ENCODE results near the gene MC1R.
"Not testable (repeated sequence)": the region's sequence is repeated elsewhere in the genome, so short reads cannot be mapped to it uniquely, and the experiment has no call there.

Gene MC1R

DNA sequence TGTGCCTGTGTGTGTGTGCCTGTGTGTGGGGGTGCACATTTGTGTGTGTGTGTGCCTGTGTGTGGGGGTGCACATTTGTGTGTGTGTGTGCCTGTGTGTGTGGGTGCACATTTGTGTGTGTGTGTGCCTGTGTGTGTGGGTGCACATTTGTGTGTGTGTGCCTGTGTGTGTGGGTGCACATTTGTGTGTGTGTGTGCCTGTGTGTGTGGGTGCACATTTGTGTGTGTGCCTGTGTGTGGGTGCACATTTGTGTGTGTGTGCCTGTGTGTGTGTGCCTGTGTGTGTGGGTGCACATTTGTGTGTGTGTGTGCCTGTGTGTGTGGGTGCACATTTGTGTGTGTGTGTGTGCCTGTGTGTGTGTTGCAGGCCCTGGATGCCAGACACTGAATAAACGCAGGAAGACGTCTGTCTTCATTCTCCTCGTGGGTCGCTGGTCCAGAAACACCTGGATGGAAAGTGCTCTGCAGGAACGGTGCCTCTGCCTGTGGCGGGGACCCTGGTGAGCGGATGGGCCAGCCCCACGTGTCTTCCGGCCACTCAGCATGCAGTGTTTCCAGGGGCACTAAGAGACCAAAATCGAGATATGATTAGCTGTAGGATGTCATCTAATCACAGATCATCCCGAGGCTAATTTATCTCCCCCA lies 3.9 kb upstream of the MC1R start:
- not testable (repeated sequence) for DNase-seq

DNA sequence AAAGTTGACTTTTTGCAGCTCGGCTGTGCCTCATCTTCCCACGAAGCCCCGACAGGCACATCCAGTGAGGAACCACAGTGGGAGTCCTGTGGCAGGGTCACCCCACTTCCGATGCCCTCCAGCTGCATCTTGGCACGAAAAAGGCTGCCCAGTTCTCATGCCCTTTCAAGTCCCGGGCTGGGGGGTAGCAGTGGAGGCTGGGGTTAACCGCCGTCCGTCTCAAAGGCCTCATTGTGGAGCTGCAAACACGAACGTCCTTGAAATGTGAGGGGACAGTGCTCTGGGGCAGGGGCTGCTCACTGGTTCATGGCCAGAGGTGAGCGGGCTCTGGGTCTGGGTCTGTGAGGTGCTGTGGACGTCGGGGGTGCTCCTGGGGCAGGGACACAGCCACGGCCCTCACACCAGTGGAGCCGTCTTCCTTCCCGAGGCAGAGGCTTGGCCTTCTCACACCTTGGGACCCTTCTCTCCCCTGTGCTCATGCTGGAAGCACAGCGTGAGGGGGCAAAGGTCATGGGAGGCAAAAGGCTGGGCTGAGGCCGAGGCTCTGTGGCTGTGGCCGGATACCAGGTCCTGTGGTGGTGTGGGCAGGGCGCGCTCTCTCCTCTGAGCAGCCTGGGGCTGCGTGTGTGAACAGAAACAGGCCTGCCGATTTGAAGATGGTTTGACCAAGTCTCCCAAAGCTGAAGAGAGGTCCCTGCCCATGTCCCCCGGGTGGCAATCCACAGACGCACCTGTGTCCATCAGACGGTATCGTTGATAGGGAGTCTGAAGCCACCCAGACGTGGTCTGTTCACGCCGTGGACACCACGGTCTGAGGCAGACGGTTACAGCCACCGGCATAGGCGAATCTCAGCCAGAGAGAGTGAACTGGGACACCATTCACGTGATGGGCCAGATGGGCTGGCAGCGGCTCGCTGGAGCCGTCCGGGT lies 3.1 kb upstream of the MC1R start:
- DNase-seq, result no peak

DNA sequence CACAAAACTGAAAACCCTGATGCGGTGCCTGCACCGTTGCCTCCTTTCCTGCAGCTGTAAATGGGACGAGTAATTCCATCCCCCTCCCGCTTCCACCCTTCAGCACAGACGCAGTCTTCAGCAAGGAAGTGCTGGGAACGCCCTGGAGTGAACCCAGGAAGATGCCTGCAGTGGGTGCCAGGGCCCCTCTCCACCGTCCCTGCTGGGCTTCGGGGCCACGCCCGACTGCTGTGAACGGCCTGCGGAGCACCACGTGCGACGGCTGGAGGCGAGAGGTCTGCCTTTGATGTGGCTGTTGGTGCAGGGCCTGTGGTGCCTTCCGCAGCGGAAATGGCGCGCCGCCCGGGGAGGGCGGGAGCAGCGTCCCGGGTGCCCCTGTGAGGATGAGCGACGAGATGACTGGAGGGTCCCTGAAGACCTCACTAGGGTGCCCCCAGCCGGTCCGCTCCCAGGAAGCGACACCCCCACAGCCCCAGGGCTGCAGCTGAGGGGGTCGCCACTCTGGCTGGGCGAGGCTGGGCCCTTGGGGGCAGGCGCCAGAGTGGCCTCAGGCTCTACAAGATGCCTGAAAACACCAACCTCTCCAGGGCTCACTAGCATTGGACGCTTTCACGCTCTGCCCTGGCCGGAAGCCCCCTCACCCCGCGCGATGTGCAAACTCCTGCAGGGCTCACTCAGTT lies 749 bp upstream of the MC1R start:
- peak; percentile 52 to 58 for DNase-seq

DNA sequence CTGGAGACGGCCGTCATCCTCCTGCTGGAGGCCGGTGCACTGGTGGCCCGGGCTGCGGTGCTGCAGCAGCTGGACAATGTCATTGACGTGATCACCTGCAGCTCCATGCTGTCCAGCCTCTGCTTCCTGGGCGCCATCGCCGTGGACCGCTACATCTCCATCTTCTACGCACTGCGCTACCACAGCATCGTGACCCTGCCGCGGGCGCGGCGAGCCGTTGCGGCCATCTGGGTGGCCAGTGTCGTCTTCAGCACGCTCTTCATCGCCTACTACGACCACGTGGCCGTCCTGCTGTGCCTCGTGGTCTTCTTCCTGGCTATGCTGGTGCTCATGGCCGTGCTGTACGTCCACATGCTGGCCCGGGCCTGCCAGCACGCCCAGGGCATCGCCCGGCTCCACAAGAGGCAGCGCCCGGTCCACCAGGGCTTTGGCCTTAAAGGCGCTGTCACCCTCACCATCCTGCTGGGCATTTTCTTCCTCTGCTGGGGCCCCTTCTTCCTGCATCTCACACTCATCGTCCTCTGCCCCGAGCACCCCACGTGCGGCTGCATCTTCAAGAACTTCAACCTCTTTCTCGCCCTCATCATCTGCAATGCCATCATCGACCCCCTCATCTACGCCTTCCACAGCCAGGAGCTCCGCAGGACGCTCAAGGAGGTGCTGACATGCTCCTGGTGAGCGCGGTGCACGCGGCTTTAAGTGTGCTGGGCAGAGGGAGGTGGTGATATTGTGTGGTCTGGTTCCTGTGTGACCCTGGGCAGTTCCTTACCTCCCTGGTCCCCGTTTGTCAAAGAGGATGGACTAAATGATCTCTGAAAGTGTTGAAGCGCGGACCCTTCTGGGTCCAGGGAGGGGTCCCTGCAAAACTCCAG lies 1.1 kb downstream of the MC1R start:
- no peak for DNase-seq

DNA sequence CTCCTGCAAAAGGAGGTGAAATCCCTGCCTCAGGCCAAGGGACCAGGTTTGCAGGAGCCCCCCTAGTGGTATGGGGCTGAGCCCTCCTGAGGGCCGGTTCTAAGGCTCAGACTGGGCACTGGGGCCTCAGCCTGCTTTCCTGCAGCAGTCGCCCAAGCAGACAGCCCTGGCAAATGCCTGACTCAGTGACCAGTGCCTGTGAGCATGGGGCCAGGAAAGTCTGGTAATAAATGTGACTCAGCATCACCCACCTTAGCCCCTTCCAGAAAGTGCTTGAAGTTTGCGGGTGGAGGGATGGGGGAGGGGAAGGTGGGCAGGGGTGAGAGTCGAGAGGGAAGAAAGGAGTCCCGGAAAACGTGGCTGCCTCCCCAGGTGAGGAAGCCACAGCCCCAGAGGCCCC lies 2.1 kb downstream of the MC1R start:
- no peak for DNase-seq

DNA sequence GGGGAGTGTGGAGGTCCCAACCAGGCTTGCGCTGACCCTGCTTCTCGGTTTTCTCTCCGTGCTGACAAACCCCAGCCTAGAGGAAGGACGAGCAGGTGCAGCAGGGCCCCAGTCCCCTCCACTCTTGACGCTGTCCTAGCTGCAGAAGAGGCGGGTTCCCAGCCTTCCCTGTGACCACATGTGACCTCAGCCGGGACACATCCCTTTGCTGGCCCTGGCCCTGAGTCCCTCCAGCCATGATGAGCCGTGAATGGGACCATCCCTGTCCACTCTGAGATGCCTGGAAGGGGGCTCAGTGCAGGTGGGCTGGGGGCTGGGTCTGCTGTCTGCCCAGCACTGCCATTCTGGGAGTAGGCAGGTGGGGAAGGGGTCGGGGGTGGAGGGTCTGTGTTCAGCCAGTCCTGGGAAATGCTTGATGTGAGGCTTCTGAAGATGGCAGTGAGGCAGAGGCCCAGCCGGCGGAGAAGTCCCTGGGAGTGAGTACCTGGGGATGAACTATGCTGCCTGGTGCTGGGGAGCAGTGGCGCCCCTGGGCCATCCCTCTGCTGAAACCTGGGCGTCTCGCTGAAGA lies 2.6 kb downstream of the MC1R start:
- DNase-seq, result no peak

DNA sequence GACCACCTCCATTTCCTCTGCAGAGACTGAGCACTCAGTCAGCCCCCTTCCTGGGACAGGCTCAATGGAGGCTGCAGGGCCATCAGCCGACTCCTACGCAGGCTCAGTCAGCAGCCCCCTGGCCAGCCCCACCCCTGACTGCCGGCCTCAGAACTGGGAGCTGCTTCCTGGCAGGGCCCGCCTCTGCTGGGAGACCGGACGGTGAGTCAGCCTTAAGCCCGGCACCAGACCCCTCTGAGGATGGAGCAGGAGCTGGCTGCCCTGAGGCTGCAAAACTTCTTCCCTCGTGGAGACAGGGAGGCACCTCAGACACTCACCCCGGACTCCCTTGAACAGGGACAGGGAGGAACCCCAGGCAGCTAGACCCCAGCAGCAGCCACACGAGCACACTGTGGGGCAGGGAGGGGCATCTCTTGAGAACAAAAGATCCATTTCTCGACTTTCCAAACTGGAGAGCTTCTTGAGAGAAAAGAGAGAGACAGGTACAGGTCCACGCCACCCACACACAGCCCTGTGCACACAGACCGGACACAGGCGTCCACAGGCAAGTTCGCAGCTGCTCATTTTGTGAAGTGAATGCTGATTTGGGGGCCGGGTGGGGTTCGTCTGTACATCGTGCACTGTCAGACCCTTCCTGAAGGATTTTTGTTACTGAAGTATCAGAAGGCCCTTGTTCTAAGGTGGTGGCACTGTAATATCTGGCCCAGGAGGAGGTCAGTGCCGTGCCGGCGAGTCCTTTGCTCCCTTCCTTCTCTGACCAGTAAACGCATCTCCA lies 3.2 kb downstream of the MC1R start:
- DNase-seq, result no peak

DNA sequence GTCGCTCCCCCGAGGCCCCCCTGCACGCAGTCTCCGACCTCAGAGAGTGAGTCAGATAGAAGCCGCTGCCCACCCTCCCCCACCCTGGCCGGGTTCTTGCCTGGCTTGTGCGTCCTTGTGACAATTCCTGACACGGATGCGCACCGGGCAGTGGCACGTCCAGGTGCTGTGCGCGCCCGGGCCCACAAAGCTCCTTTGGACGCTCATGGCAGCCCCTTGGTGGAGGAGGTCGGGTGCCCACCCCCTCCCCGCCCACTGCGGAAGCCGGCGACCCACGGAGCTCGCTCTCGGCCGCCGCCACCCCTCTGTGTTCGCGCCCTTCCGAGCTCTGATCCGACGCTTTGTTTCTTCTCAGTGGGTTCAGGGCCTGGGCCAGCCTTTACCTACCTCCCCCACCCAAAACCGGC lies 3.8 kb downstream of the MC1R start:
- peak in 1 of 2 experiments; percentile 8 for DNase-seq

DNA sequence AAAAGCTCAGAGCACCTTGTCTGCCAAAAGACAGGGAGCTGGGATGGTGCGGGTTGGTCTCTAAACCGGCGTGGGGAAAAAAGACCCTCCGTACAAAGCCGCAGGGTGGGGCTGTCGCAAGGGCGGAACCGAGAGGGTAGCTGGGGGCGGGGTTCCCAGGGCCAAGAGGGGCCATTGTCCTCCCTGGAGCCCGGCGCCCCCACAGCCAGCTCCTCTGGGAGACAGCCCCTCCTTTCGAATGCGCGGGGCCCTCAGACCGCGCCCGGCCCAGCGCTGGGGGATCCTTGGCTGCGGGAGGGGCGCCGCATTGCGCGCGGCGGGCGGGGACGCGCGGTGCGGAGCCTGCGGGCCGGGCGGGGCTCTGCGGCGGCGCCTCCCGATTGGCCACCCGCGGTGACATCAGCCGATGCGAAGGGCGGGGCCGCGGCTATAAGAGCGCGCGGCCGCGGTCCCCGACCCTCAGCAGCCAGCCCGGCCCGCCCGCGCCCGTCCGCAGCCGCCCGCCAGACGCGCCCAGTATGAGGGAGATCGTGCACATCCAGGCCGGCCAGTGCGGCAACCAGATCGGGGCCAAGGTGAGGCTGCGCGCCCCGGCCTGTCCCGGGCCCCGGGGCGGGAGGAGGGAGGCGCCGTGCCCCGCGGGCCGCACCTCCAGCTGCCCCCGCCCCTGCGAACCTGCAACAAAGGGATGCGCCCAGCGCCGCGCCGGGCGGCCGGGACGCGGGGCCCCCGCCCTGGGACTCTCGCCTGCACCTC lies 4.4 kb downstream of the MC1R start, which contains the start of gene TUBB3:
TSS of gene TUBB3 (plus strand) at position 459 of the 756 bp plus-strand sequence. CDS start at position 519, 60 bp downstream.
- peak in 1 of 2 experiments; percentile 38 for DNase-seq

DNA sequence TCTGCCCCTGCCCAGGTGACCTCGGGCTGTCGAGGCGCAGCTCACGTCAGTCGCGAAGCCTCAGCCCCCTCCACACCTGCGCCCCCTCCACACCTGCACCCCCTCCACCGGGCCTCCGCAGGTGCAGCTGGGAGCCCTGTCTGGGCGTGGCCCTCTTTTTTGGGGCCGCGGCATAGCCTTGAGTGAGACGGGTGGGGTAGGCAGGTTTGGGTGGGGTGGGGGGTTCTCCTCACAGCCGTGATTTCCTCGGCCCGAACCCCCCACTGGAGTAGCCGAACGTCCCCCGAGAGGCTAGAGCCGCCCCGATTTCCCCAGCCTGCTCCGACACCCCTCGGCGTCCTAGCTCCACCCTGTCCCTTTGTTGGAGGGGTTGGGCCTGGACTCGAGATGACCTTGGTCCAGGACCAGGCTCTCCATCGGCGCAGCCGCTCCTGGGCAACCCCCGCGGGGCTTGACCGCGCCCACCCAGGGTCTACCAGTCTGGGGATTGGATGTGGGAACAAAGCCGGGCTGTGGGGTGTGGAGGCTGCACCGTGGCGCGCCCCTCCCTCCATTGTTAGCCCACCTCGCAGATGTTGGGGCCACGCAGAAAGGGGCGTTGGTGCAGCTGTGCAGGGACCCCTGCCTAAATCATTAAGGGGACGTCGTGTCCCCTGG lies 5.1 kb downstream of the MC1R start:
- no peak for DNase-seq

DNA sequence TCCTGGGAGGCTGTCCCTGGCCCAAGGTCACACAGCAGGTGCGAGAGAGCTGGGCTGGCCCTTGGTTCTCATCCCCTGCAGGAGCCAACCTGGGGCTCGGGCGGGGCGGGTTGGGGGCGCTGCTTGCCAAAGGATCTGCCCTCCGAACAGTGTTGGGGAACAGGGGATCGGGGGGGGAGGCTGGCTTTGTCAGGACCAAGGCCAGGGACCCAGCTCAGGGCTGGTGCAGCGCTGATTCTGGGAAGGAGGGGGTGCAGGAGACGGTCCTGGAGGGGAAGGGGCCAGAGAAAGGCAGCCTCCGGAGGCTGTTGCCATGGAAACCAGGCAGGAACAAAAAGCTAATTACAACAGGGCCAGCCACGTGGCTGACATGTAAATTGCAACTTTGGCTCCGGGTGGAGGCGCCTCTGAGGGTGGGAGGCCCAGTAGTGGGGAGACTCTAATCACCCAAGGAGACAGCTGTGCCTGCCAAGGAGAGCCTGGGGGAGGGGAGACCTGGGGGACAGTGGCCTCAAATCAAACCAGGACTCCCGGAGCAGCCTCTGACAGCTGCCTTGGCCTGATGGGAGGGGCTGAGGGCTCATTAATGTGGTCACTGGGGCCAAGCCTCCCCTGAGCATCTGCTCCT lies 5.7 kb downstream of the MC1R start:
- no peak for DNase-seq

DNA sequence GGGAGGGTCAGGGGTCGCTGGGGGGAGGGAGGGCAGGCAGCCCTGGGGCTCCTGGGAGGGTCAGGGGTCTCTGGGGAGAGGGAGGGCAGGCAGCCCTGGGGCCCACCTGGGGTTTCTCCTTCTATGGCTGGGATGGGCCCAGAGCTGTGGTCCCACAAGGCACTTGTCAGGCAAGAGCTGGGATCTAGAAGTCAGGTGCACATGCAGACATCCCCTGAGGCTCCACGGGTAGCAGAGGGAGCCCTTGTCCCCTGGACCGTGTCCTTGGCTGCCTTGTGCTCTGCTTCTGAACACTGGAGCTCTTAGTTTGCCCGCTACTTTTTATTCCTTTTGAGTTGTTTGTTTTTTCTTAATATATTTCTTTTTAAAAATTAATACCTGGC lies 6.3 kb downstream of the MC1R start:
- DNase-seq, result no peak

DNA sequence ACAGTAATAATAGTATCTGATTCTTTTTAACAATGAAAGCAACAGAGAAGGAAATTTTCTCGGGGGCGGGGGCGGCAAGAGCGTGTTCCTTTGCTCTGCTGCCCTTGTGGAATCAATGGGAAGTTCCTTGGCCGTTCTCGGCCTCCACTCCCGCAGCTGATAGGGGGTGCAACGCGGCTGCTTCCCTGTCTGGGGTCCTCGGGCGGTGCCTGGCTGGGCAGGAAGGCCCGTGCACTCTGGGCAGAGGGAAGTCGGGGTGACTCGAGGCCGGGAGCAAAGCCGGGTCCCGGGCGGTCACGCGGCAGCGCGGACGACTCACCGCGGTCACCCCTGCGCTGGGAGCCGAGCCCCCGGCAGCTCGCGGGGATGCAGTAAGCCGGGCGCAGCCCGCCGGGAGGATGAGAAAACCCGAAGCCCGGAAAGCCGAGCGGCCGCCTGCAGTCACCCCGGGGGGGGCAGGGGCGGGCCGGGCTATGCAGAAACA lies 7.0 kb downstream of the MC1R start:
- DNase-seq, result no peak

DNA sequence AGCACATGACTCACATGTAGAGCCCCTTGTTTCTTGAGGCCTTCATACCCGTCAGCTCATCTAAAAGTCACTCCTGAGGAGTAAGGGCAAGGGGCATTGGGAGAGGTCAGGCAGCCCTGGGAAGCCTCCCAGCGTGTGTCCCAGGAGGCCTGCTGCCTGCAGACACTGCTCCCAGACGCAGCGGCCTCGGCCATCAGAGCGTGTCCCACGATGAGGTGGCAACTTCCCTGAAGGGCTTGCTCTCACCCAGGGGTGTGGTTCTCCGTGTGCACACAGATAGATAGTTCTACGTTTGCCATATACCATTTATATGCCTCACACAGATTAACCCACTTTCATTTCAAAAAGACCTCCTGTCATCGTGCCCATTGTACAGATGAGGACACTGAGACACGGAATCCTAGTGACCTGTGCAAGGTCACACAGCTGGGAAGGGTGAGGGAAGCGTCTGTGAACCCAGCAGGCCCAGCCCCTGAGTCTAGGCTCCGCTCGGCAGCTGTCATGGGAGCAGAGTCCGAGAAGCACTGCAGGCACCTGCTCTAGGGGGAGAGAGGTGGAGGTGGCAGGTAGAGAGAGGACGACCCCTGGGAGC lies 12.7 kb downstream of the MC1R start:
- DNase-seq, result no peak

DNA sequence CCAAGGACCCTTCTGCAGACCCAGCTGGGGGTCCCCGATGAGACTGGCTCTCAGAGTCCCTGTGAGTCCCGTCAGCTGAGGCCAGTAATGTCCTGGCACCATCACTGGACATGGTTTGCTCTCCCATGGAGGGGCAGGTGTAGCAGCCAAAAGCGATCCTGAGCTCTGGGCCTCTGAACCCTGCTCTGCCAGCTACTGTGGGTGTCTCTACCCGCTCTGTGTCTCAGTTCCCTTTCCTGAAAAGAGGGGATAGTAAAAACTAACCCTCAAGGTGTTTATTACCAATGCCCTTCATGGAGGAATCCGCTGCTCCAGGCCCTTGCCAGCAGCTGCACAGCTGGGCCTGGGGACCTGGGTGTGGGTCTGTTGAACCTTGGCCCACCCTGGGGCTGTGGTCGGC lies 13.3 kb downstream of the MC1R start:
- DNase-seq, result no peak

DNA sequence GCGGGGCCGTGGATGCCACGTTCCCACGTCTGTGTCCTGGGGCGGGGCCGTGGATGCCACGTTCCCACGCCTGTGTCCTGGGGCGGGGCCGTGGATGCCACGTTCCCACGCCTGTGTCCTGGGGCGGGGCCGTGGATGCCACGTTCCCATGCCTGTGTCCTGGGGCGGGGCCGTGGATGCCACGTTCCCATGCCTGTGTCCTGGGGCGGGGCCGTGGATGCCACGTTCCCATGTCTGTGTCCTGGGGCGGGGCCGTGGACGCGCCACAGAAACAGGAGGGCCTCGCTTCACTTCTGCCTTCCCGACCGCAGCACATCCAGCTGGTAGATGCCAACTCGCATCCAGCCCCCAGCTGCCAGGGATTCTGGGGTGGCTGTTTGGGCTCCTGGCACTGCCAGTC lies 15.4 kb downstream of the MC1R start:
- DNase-seq, result not testable (repeated sequence)

DNA sequence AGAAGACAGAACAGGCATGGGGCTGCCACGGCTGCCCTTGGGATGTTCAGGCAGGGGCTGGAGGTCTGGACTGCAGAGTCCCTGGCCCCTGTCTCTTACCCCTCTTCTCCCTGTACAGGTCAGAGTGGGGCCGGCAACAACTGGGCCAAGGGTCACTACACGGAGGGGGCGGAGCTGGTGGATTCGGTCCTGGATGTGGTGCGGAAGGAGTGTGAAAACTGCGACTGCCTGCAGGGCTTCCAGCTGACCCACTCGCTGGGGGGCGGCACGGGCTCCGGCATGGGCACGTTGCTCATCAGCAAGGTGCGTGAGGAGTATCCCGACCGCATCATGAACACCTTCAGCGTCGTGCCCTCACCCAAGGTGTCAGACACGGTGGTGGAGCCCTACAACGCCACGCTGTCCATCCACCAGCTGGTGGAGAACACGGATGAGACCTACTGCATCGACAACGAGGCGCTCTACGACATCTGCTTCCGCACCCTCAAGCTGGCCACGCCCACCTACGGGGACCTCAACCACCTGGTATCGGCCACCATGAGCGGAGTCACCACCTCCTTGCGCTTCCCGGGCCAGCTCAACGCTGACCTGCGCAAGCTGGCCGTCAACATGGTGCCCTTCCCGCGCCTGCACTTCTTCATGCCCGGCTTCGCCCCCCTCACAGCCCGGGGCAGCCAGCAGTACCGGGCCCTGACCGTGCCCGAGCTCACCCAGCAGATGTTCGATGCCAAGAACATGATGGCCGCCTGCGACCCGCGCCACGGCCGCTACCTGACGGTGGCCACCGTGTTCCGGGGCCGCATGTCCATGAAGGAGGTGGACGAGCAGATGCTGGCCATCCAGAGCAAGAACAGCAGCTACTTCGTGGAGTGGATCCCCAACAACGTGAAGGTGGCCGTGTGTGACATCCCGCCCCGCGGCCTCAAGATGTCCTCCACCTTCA lies 16.2 kb downstream of the MC1R start:
- no peak for DNase-seq

DNA sequence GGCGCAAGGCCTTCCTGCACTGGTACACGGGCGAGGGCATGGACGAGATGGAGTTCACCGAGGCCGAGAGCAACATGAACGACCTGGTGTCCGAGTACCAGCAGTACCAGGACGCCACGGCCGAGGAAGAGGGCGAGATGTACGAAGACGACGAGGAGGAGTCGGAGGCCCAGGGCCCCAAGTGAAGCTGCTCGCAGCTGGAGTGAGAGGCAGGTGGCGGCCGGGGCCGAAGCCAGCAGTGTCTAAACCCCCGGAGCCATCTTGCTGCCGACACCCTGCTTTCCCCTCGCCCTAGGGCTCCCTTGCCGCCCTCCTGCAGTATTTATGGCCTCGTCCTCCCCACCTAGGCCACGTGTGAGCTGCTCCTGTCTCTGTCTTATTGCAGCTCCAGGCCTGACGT lies 17.0 kb downstream of the MC1R start:
- DNase-seq, result not testable (repeated sequence)

Measured in stimulated activated CD4-positive, alpha-beta T cell treated with anti-CD3 and anti-CD28 coated beads, Interleukin-4, amount 100 ng/mL, for 4 hours (primary cell).